ENCODE results near the gene KRTAP3-2. TPM values are rescaled to one million over a fixed set of nuclear protein-coding genes. Genes with fewer than 3 reads are reported as not detected.
"Not testable (repeated sequence)": the region's sequence is repeated elsewhere in the genome, so short reads cannot be mapped to it uniquely, and the experiment has no call there.

Gene KRTAP3-2
- not detected for total RNA-seq

DNA sequence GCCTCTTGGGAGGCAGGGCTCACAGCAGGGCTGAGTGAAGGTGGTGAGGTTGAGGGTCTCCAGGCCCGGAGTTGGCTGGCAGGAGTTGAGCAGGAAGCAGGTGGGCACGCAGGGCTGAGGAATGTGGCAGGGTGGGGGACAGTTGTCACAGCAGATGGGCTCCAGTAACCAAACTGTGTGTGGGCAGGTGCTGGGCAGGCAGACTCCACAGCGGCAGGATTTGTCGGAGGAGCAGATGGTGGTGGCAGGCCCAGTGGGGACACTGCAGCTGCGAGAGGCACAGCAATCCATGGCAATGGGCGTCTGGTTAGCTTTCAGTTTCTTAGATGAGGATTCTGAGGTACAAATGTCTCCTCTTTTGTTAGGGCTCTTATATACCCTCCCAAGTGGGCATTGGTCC is at the start of gene KRTAP3-2:
KRTAP3-2 (minus strand) TSS at position 344 of the 400 bp plus-strand sequence; CDS start at position 291, 53 bp downstream.
- H3K27me3 ChIP-seq; H3K9me3 ChIP-seq; H3K27ac ChIP-seq; DNase-seq; H3K4me1 ChIP-seq; H3K4me3 ChIP-seq; intact Hi-C loops (cut with DNase I); H3K36me3 ChIP-seq (replicated peaks in 1 of 2; ENCODE audit: insufficient read depth in 1 of 2, low read depth in 2 of 2); ATAC-seq: not testable (repeated sequence)
- 74 to 79% methylated on average over 6 of the region's 6 CpGs for WGBS, 2 donors

DNA sequence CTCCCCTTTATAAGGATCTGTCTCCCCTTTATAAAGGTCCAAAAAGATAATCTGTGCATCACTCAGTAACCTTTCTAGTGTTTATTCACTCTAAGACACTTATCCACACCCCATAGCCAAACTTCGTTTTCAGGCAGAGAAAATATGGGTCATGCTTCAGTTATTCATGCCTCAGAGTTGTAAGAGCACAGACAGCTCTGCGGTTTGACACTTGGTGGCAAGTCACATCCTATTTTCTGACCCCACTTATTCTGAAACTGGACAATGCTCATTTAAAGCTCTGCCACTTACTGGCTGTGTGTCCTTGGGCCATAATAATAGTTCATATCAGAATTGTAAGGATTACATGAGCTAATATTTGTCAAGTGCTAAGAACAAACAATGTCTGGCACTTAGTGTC is 49.4 kb upstream of the KRTAP3-2 start:
- no peak overlapping the region for H3K4me3 ChIP-seq
- 49 to 52% methylated on average over 2 of the region's 2 CpGs for WGBS, 2 donors
- TF ChIP-seq POLR2A (IDR thresholded peaks at IDR 0.05) (no peak), CTCF (IDR thresholded peaks at IDR 0.05) (no peak)
- no peaks in the 10 kb centered on the region for H3K27me3 ChIP-seq
- no peaks in the 10 kb centered on the region for H3K36me3 ChIP-seq (replicated peaks in 1 of 2; ENCODE audit: insufficient read depth in 1 of 2, low read depth in 2 of 2)
- ATAC-seq: no peak
- no peaks in the 10 kb centered on the region for H3K4me1 ChIP-seq
- no peak for DNase-seq
- intact Hi-C loops (cut with DNase I): no loop called here
- H3K27ac ChIP-seq: no peak overlapping the region
- H3K9me3 ChIP-seq: no peaks in the 10 kb centered on the region

DNA sequence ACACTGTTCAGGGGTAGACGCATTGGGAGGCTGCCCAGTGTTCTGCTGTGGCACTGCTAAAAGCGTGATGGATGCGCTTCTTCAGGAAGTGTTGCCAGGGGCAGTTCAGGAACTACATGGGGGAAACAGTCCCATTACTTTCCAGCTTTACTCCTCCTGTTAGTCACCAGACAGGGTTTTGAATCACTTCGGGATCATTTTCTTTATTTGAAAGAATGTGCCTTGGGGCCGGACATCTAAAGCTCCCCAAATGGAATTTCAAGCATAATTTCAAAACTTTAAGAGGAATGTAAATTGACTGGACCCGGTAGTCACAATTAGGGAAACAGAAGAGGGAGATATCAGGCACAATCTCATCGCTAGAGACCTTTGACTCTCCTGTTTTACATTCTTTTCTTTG is 48.7 kb upstream of the KRTAP3-2 start:
- H3K27ac ChIP-seq: no peak overlapping the region
- ATAC-seq: no peak
- H3K4me1 ChIP-seq: no peaks in the 10 kb centered on the region
- no peak overlapping the region for H3K4me3 ChIP-seq
- no peak for TF ChIP-seq POLR2A (IDR thresholded peaks at IDR 0.05)
- no peak for TF ChIP-seq CTCF (IDR thresholded peaks at IDR 0.05)
- no peaks in the 10 kb centered on the region for H3K9me3 ChIP-seq
- intact Hi-C loops (cut with DNase I): no loop called here
- H3K27me3 ChIP-seq: no peaks in the 10 kb centered on the region
- no peaks in the 10 kb centered on the region for H3K36me3 ChIP-seq (replicated peaks in 1 of 2; ENCODE audit: insufficient read depth in 1 of 2, low read depth in 2 of 2)
- no peak for DNase-seq
- 59 to 60% methylated on average over 7 of the region's 7 CpGs for WGBS, 2 donors

DNA sequence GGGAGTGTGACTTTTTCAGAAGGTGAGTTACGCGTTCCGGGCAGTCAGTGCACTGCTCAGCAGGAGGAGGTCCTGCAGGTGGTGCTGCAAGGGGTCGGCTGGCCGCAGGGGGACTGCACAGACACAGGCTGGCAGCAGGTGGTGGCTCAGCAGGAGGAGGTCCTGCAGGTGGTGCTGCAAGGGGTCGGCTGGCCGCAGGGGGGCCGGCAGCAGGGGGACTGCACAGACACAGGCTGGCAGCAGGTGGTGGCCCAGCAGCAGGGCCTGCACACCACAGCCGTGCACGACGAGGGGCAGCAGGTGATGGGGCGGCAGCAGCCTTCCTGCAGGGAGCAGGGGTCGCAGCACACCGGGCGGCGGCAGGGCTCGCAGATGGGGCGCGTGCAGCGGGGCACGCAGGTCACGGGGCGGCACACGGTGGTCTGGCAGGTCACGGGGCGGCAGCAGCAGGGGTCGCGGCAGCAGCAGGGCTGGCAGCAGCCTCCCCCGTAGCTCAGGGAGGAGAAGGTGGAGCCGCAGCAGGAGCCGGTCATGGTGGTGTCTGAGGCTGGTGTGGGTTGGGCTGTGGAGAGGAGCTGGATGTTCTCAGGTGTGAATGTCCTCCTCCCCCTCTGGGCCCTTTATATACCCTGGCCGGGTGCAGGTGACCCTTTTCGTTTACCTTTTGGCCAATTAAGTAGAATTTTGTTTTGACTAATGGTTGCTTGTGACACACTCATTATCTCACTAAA is 47.2 kb upstream of the KRTAP3-2 start, which contains the start of gene KRTAP2-1:
KRTAP2-1 (minus strand) TSS at position 582 of the 731 bp plus-strand sequence; CDS start at position 533, 49 bp downstream.
- ATAC-seq; H3K36me3 ChIP-seq (replicated peaks in 1 of 2; ENCODE audit: insufficient read depth in 1 of 2, low read depth in 2 of 2); H3K9me3 ChIP-seq; H3K27me3 ChIP-seq; H3K27ac ChIP-seq; H3K4me1 ChIP-seq; intact Hi-C loops (cut with DNase I); DNase-seq; H3K4me3 ChIP-seq: not testable (repeated sequence)
- WGBS, 2 donors: 38 to 41% methylated on average over 8 to 12 of the region's 33 CpGs

GRCh38 chr17:41042953-41043352 is 43.2 kb upstream of the KRTAP3-2 start:
- H3K36me3 ChIP-seq (replicated peaks in 1 of 2; ENCODE audit: insufficient read depth in 1 of 2, low read depth in 2 of 2): no peaks in the 10 kb centered on the region
- no peak for TF ChIP-seq CTCF (IDR thresholded peaks at IDR 0.05)
- TF ChIP-seq POLR2A (IDR thresholded peaks at IDR 0.05): no peak
- no peak overlapping the region for H3K27ac ChIP-seq
- no peak overlapping the region for H3K4me3 ChIP-seq
- ATAC-seq (no peak), DNase-seq (no peak)
- no peaks in the 10 kb centered on the region for H3K27me3 ChIP-seq
- 96 to 100% methylated on average over 1 of the region's 1 CpG for WGBS, 2 donors
- peaks cover 13% of the 10 kb centered on the region for H3K4me1 ChIP-seq
- H3K9me3 ChIP-seq: no peaks in the 10 kb centered on the region
- intact Hi-C loops (cut with DNase I): no loop called here

Data from body of pancreas (tissue), 4 donors.